ENCODE results near the gene PLPPR3.

DNA sequence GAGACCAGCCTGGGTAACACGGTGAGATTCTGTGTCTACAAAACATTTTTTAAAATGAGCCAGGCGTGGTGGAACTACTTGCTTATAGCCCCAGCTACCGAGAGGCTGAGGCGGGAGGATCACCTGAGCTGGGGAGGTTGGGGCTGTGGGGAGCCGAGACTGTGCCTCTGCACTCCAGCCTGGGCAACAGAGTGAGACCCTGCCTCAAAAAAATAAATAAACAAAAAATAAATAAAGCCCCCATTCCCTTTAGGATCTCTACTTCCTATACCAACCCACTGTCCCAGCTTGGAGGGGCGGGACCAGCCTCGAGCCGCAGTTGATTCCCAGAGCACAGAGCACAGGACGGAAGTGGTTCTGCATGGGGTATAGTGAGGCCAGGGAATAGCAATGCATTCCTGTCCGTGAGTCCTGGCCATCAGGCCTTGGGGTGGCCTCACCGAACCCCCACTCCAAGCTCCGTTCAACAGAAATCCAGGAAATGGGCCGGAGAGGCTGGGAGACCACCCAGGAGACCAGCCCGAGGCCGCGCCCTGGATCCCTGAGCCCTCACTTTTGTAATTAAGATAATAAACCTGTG, 29.4 kb downstream of the PLPPR3 start:
- TF ChIP-seq, protein P1, sequence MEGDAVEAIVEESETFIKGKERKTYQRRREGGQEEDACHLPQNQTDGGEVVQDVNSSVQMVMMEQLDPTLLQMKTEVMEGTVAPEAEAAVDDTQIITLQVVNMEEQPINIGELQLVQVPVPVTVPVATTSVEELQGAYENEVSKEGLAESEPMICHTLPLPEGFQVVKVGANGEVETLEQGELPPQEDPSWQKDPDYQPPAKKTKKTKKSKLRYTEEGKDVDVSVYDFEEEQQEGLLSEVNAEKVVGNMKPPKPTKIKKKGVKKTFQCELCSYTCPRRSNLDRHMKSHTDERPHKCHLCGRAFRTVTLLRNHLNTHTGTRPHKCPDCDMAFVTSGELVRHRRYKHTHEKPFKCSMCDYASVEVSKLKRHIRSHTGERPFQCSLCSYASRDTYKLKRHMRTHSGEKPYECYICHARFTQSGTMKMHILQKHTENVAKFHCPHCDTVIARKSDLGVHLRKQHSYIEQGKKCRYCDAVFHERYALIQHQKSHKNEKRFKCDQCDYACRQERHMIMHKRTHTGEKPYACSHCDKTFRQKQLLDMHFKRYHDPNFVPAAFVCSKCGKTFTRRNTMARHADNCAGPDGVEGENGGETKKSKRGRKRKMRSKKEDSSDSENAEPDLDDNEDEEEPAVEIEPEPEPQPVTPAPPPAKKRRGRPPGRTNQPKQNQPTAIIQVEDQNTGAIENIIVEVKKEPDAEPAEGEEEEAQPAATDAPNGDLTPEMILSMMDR (IDR thresholded peaks at IDR 0.05 in 4 of 5, conservative IDR thresholded peaks at IDR 0.05 in 1 of 5): no peak
- no peak for TF ChIP-seq POLR2A (IDR thresholded peaks at IDR 0.05)

Data from gastrocnemius medialis (tissue), 4 donors.